ENCODE measurements around the gene CACNA1S. TPM values are rescaled to one million over a fixed set of nuclear protein-coding genes. Genes with fewer than 3 reads are reported as not detected.

Gene CACNA1S
- total RNA-seq, 2 experiments from 2014 or later = not detected

DNA sequence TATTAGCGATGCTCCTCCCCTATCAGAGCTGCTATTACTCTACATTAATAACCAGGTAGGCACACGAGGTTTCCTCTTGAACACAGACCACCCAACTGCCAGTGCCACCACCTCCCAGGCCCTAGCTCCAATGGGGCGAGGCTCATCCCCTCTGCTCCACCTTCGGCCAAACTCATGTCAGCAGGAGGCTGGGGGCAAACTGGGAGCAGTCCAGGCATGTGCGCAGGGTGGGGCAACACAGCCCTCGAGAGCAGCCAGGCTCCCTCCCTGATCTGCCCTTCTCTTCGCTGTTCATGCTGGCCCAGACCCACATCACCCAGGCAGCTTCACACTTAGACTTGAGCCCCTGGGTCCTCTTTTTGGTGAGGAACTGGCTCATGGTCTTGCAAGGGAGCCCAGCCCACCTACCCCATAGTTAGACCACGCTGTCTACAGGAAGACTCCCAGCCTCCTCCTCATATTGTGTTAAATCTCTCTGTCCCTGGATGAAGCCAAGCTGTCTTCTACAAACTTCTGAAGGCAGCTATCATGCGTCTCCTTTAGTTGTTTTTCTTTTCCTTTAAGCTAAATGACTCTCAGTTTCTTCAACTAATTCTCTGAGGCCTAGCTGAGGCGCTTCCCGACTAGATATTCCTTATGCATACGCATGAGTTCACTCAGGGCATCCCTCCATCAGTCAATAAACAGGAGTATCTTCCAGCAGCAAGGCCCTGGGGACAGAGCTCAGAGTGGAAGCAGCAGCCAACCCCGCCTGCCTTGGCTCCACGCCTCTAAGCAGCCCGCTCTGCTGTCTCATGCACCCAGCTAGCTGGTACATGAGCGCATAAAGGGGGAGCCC is 30.0 kb upstream of the CACNA1S start:
- H3K27ac ChIP-seq (ENCODE audit: low read depth, low read length, poor library complexity, severe bottlenecking) = no peak overlapping the region
- ChIA-PET POLR2A (no interaction called here), CTCF (ENCODE audit: unreplicated experiment) (interaction anchor here (1.0 kb wide), 1 partner anchor 13 kb away, joined by 5 read pairs; no protein-coding TSS in a partner anchor)
- TF ChIP-seq, protein P1, sequence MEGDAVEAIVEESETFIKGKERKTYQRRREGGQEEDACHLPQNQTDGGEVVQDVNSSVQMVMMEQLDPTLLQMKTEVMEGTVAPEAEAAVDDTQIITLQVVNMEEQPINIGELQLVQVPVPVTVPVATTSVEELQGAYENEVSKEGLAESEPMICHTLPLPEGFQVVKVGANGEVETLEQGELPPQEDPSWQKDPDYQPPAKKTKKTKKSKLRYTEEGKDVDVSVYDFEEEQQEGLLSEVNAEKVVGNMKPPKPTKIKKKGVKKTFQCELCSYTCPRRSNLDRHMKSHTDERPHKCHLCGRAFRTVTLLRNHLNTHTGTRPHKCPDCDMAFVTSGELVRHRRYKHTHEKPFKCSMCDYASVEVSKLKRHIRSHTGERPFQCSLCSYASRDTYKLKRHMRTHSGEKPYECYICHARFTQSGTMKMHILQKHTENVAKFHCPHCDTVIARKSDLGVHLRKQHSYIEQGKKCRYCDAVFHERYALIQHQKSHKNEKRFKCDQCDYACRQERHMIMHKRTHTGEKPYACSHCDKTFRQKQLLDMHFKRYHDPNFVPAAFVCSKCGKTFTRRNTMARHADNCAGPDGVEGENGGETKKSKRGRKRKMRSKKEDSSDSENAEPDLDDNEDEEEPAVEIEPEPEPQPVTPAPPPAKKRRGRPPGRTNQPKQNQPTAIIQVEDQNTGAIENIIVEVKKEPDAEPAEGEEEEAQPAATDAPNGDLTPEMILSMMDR (conservative IDR thresholded peaks at IDR 0.05; ENCODE audit: low read length) = no peak
- TF ChIP-seq EZH2phosphoT487 (IDR thresholded peaks at IDR 0.05; ENCODE audit: borderline replicate concordance, low read depth, low read length) = no peak
- no peaks in the 10 kb centered on the region for H3K79me2 ChIP-seq (ENCODE audit: insufficient read depth, low read depth, low read length)
- H3K4me1 ChIP-seq (ENCODE audit: insufficient read depth, low read length, poor library complexity, severe bottlenecking) = no peaks in the 10 kb centered on the region
- H4K20me1 ChIP-seq (ENCODE audit: insufficient read depth, low read length) = no peaks in the 10 kb centered on the region
- H3K9me2 ChIP-seq (ENCODE audit: insufficient read depth, low read length) = no peaks in the 10 kb centered on the region
- H3K4me2 ChIP-seq (ENCODE audit: low read length) = no peak overlapping the region
- H3K9me3 ChIP-seq (ENCODE audit: low read length) = no peaks in the 10 kb centered on the region
- no TSS peak for BruUV-seq (replicated peaks)
- no peak overlapping the region for H2AFZ ChIP-seq (ENCODE audit: low read length)
- intact Hi-C loops (cut with micrococcal nuclease; ENCODE audit: unreplicated experiment) = no loop called here
- H3K36me3 ChIP-seq (ENCODE audit: insufficient read depth, low read length) = peaks cover 30% of the 10 kb centered on the region; the same call in 1 of the 2 replicates
- H3K4me3 ChIP-seq (ENCODE audit: low read depth, low read length, poor library complexity, severe bottlenecking) = no peak overlapping the region
- DNase-seq (ENCODE audit: low spot score) = no peak

DNA sequence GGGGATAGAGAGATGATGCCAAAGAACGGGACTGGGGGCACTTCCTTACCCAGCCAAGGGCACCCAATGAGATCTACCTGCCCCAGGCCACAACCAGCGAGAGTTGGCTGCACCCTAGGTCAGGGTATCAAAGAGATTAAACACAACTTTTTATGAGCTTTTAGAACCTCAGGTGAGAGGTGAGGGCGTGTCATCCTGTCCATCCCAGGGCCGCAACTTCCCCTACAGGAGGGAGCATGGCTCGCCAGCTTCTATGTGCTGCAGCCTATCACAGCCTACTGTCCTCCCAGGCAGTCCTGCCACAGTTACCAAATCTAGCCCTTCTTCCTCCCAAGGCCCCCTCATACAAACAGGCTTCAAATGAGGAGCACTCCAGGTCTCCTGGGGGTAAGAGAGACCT is 29.2 kb upstream of the CACNA1S start:
- no peaks in the 10 kb centered on the region for H4K20me1 ChIP-seq (ENCODE audit: insufficient read depth, low read length)
- H3K9me3 ChIP-seq (ENCODE audit: low read length) = no peaks in the 10 kb centered on the region
- no peak overlapping the region for H3K4me3 ChIP-seq (ENCODE audit: low read depth, low read length, poor library complexity, severe bottlenecking)
- no peak overlapping the region for H2AFZ ChIP-seq (ENCODE audit: low read length)
- ChIA-PET CTCF (ENCODE audit: unreplicated experiment) (interaction anchor here (1.0 kb wide), 1 partner anchor 14 kb away, joined by 5 read pairs; no protein-coding TSS in a partner anchor), POLR2A (no interaction called here)
- peaks cover 26% of the 10 kb centered on the region; the same call in 1 of the 2 replicates for H3K36me3 ChIP-seq (ENCODE audit: insufficient read depth, low read length)
- no peak overlapping the region for H3K27ac ChIP-seq (ENCODE audit: low read depth, low read length, poor library complexity, severe bottlenecking)
- no peaks in the 10 kb centered on the region for H3K79me2 ChIP-seq (ENCODE audit: insufficient read depth, low read depth, low read length)
- no peak for DNase-seq (ENCODE audit: low spot score)
- BruUV-seq (replicated peaks) = no TSS peak
- TF ChIP-seq, protein P1 (conservative IDR thresholded peaks at IDR 0.05; ENCODE audit: low read length) = no peak
- no peak for TF ChIP-seq EZH2phosphoT487 (IDR thresholded peaks at IDR 0.05; ENCODE audit: borderline replicate concordance, low read depth, low read length)
- H3K4me1 ChIP-seq (ENCODE audit: insufficient read depth, low read length, poor library complexity, severe bottlenecking) = no peaks in the 10 kb centered on the region
- intact Hi-C loops (cut with micrococcal nuclease; ENCODE audit: unreplicated experiment) = no loop called here
- no peak overlapping the region for H3K4me2 ChIP-seq (ENCODE audit: low read length)
- H3K9me2 ChIP-seq (ENCODE audit: insufficient read depth, low read length) = no peaks in the 10 kb centered on the region

DNA sequence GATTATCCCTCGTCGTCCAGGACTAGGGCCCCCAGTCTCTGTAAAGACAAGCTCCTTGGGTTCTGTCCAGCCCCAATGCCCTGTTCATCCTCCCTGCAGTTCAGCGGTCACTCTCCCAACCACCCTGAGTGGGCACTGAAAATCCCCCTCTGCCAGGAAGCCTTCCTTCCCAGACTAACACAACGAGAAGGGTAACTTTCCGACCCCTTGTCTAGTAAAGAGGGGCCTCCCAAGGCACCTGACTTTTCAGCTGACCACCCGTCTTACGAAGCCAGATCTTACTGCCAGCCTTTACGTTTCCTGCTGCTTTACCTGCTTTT is 28.7 kb upstream of the CACNA1S start:
- ChIA-PET POLR2A (no interaction called here), CTCF (ENCODE audit: unreplicated experiment) (interaction anchor here (1.0 kb wide), 1 partner anchor 15 kb away, joined by 5 read pairs; no protein-coding TSS in a partner anchor)
- no peaks in the 10 kb centered on the region for H3K9me2 ChIP-seq (ENCODE audit: insufficient read depth, low read length)
- peaks cover 24% of the 10 kb centered on the region; the same call in 1 of the 2 replicates for H3K36me3 ChIP-seq (ENCODE audit: insufficient read depth, low read length)
- no peaks in the 10 kb centered on the region for H4K20me1 ChIP-seq (ENCODE audit: insufficient read depth, low read length)
- no peak overlapping the region for H3K4me3 ChIP-seq (ENCODE audit: low read depth, low read length, poor library complexity, severe bottlenecking)
- H3K27ac ChIP-seq (ENCODE audit: low read depth, low read length, poor library complexity, severe bottlenecking) = no peak overlapping the region
- BruUV-seq (replicated peaks) = no TSS peak
- intact Hi-C loops (cut with micrococcal nuclease; ENCODE audit: unreplicated experiment) = no loop called here
- TF ChIP-seq, protein P1 (conservative IDR thresholded peaks at IDR 0.05; ENCODE audit: low read length) = no peak
- no peak for TF ChIP-seq EZH2phosphoT487 (IDR thresholded peaks at IDR 0.05; ENCODE audit: borderline replicate concordance, low read depth, low read length)
- H3K9me3 ChIP-seq (ENCODE audit: low read length) = no peaks in the 10 kb centered on the region
- H3K4me2 ChIP-seq (ENCODE audit: low read length) = no peak overlapping the region
- H2AFZ ChIP-seq (ENCODE audit: low read length) = no peak overlapping the region
- H3K79me2 ChIP-seq (ENCODE audit: insufficient read depth, low read depth, low read length) = no peaks in the 10 kb centered on the region
- no peak for DNase-seq (ENCODE audit: low spot score)
- no peaks in the 10 kb centered on the region for H3K4me1 ChIP-seq (ENCODE audit: insufficient read depth, low read length, poor library complexity, severe bottlenecking)
